ENCODE data around the gene CGB7. TPM values are rescaled to one million over a fixed set of nuclear protein-coding genes. Genes with fewer than 3 reads are reported as not detected.
"Not testable (repeated sequence)": the region's sequence is repeated elsewhere in the genome, so short reads cannot be mapped to it uniquely, and the experiment has no call there.

Gene CGB7
- total RNA-seq, 1 donor from 2014 or later, result 23.1 TPM

- peak overlapping the region; percentile 97 for H3K4me3 Mint-ChIP-seq
Observed at GRCh38 chr19:49084206-49085019, 26.9 kb upstream of the CGB7 start.

GRCh38 chr19:49081273-49081672, 23.7 kb upstream of the CGB7 start:
- no peaks in the 10 kb centered on the region for H3K9me3 Mint-ChIP-seq
- H3K27me3 Mint-ChIP-seq (ENCODE audit: low read depth), result peaks cover 8% of the 10 kb centered on the region
- TF ChIP-seq CTCF (IDR thresholded peaks at IDR 0.05; ENCODE audit: unreplicated experiment), result no peak
- no peak for DNase-seq (ENCODE audit: low spot score in 2 of 2, unreplicated experiment in 2 of 2)
- no peaks in the 10 kb centered on the region for H3K36me3 Mint-ChIP-seq
- no peak overlapping the region for H3K27ac Mint-ChIP-seq
- H3K4me3 Mint-ChIP-seq, result no peak overlapping the region
- H3K4me1 Mint-ChIP-seq, result peaks cover 8% of the 10 kb centered on the region

More at GRCh38 chr19:49084206-49085019, 26.9 kb upstream of the CGB7 start:
- Mint-ChIP-seq H3K9me3 (no peaks in the 10 kb centered on the region), H3K4me1 (peaks cover 18% of the 10 kb centered on the region), H3K27me3 (ENCODE audit: low read depth) (peaks cover 8% of the 10 kb centered on the region), H3K27ac (peak overlapping the region; percentile 97), H3K36me3 (peaks cover 13% of the 10 kb centered on the region)
- no peak for TF ChIP-seq CTCF (IDR thresholded peaks at IDR 0.05; ENCODE audit: unreplicated experiment)
- no peak for DNase-seq (ENCODE audit: low spot score in 2 of 2, unreplicated experiment in 2 of 2)

- Mint-ChIP-seq H3K9me3 (no peaks in the 10 kb centered on the region), H3K4me1 (peaks cover 3% of the 10 kb centered on the region), H3K36me3 (no peaks in the 10 kb centered on the region), H3K27me3 (ENCODE audit: low read depth) (peaks cover 8% of the 10 kb centered on the region), H3K27ac (no peak overlapping the region), H3K4me3 (no peak overlapping the region)
- no peak for TF ChIP-seq CTCF (IDR thresholded peaks at IDR 0.05; ENCODE audit: unreplicated experiment)
- DNase-seq (ENCODE audit: low spot score in 2 of 2, unreplicated experiment in 2 of 2), result no peak
Observed at GRCh38 chr19:49080392-49080791, 22.8 kb upstream of the CGB7 start.

DNA sequence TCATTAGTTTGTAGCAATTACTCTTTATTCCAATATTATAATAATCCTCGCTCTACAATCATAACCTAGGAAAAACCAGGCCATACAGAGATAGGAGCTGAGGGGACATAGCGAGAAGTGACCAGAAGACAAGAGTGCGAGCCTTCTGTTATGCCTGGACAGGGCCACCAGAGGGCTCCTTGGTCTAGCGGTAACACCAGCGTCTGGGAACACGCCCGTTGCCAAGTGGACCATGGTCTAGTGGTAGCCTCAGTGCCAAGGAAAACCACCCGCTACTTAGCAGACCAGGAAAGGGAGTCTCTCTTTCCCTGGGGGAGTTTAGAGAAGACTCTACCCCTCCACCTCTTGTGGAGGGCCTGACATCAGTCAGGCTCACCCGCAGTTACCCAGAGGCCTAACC, 17.3 kb upstream of the CGB7 start:
- H3K9me3 Mint-ChIP-seq; DNase-seq (ENCODE audit: low spot score in 2 of 2, unreplicated experiment in 2 of 2); H3K4me3 Mint-ChIP-seq; H3K27ac Mint-ChIP-seq: not testable (repeated sequence)
- TF ChIP-seq CTCF (IDR thresholded peaks at IDR 0.05; ENCODE audit: unreplicated experiment), result peak; percentile 62
- peaks cover 11% of the 10 kb centered on the region for H3K36me3 Mint-ChIP-seq
- H3K27me3 Mint-ChIP-seq (ENCODE audit: low read depth), result peaks cover 42% of the 10 kb centered on the region
- H3K4me1 Mint-ChIP-seq, result peaks cover 10% of the 10 kb centered on the region

DNA sequence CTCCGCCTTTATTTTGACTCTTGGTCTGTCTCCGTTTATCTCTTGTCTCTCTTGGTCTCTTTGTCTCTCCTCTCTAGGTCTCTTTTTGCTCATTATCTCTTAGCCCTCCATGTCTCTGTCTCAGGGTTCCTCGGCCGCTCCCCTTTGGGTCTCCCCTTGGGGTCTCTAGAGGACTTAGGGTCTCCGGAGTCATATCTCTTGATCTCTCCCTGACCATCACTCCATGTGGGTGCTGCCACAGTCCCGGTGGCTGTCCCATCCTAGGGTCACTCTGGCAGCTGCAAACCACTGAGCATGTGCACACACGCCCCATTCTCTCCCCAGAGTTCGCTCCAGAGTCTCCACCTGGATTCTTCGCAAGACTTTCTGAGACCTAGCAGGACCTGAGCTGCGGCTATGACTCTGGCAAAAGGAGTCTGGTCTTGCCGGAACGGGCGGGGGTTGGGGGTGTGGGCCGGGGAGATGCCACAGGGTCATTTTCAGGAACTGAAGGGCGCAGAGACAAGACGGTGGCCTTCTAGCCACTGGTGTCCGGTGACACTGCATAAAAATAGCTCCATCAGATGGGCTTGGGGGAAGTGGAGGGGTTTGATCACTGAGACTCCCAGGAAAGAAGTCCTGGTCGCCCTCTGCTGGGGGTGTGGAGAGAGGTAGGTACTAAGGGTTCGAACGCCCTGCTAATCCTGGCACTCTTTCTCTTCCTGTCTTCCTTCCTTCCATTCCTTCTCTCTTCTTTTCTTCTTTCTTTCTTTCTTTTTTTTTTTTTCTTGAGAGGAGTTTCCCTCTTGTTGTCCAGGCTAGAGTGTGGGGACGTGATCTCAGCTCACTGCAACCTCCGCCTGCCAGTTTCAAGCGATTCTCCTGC, 16.2 kb upstream of the CGB7 start:
- peak overlapping the region; percentile 50 for H3K4me3 Mint-ChIP-seq
- no peak for DNase-seq (ENCODE audit: low spot score in 2 of 2, unreplicated experiment in 2 of 2)
- H3K36me3 Mint-ChIP-seq, result peaks cover 11% of the 10 kb centered on the region
- H3K27ac Mint-ChIP-seq, result no peak overlapping the region
- peaks cover 4% of the 10 kb centered on the region for H3K9me3 Mint-ChIP-seq
- H3K4me1 Mint-ChIP-seq, result peaks cover 10% of the 10 kb centered on the region
- TF ChIP-seq CTCF (IDR thresholded peaks at IDR 0.05; ENCODE audit: unreplicated experiment), result no peak
- peaks cover 49% of the 10 kb centered on the region for H3K27me3 Mint-ChIP-seq (ENCODE audit: low read depth)
